Osteocyte (in vitro differentiated cells): ENCODE data around the gene PRKAA2. TPM values are rescaled to one million over a fixed set of nuclear protein-coding genes. Genes with fewer than 3 reads are reported as not detected.

Source experiments
- DNase-seq: peaks from one replicate; pipeline ENCODE4 v3.0.0; 2021; ENCODE audit warnings: mixed read lengths; ENCODE audit not compliant: unreplicated experiment; ENCODE audit errors: extremely low spot score
- H3K27ac Mint-ChIP-seq: one replicate; pipeline ENCODE4 v1.8.0; 2021; ENCODE audit warnings: mild to moderate bottlenecking, mixed read lengths; ENCODE audit not compliant: unreplicated experiment
- H3K27me3 Mint-ChIP-seq: one replicate; pipeline ENCODE4 v1.8.0; 2021; ENCODE audit warnings: mixed read lengths; ENCODE audit not compliant: unreplicated experiment
- H3K36me3 Mint-ChIP-seq: one replicate; pipeline ENCODE4 v1.8.0; 2021; ENCODE audit warnings: mixed read lengths; ENCODE audit not compliant: unreplicated experiment
- H3K4me1 Mint-ChIP-seq: one replicate; pipeline ENCODE4 v1.8.0; 2021; ENCODE audit warnings: mixed read lengths; ENCODE audit not compliant: unreplicated experiment
- H3K4me3 Mint-ChIP-seq: one replicate; pipeline ENCODE4 v1.8.0; 2021; ENCODE audit warnings: mild to moderate bottlenecking, moderate library complexity, mixed read lengths; ENCODE audit not compliant: unreplicated experiment
- H3K9me3 Mint-ChIP-seq: one replicate; pipeline ENCODE4 v1.8.0; 2021; ENCODE audit warnings: mixed read lengths; ENCODE audit not compliant: unreplicated experiment
- CTCF ChIP-seq: fragments of 200-600 bp; sonication (generic); IDR thresholded peaks from 2 replicates; pipeline ENCODE4 v1.5.0; 2021; ENCODE audit warnings: antibody characterized with exemption, mild to moderate bottlenecking, moderate library complexity
- total RNA-seq: library from RNA; stranded (reverse); gene quantifications from 2 replicates; pipeline ENCODE4 v1.2.1, GENCODE V29; 2021

PRKAA2 gene
- total RNA-seq, 1 donor from 2014 or later, result 2.0 TPM

GRCh38 chr1:56675763-56676162, 30.6 kb downstream of the PRKAA2 start:
- Mint-ChIP-seq H3K27ac (no peak overlapping the region), H3K4me3 (no peak overlapping the region), H3K9me3 (no peaks in the 10 kb centered on the region), H3K4me1 (no peaks in the 10 kb centered on the region), H3K27me3 (no peaks in the 10 kb centered on the region), H3K36me3 (peaks cover 4% of the 10 kb centered on the region)
- no peak for DNase-seq
- TF ChIP-seq CTCF, result no peak

GRCh38 chr1:56676571-56677035, 31.5 kb downstream of the PRKAA2 start:
- H3K36me3 Mint-ChIP-seq, result peaks cover 4% of the 10 kb centered on the region
- H3K27ac Mint-ChIP-seq, result no peak overlapping the region
- no peak overlapping the region for H3K4me3 Mint-ChIP-seq
- H3K9me3 Mint-ChIP-seq, result no peaks in the 10 kb centered on the region
- no peak for DNase-seq
- no peak for TF ChIP-seq CTCF
- H3K4me1 Mint-ChIP-seq, result no peaks in the 10 kb centered on the region
- no peaks in the 10 kb centered on the region for H3K27me3 Mint-ChIP-seq

GRCh38 chr1:56683569-56683968, 38.5 kb downstream of the PRKAA2 start:
- no peak overlapping the region for H3K4me3 Mint-ChIP-seq
- H3K27me3 Mint-ChIP-seq, result no peaks in the 10 kb centered on the region
- no peak for TF ChIP-seq CTCF
- H3K9me3 Mint-ChIP-seq, result no peaks in the 10 kb centered on the region
- H3K36me3 Mint-ChIP-seq, result peaks cover 1% of the 10 kb centered on the region
- H3K4me1 Mint-ChIP-seq, result peaks cover 5% of the 10 kb centered on the region
- H3K27ac Mint-ChIP-seq, result no peak overlapping the region
- no peak for DNase-seq

GRCh38 chr1:56686169-56686568, 41.1 kb downstream of the PRKAA2 start:
- no peaks in the 10 kb centered on the region for H3K27me3 Mint-ChIP-seq
- peaks cover 5% of the 10 kb centered on the region for H3K4me1 Mint-ChIP-seq
- no peaks in the 10 kb centered on the region for H3K36me3 Mint-ChIP-seq
- DNase-seq, result no peak
- TF ChIP-seq CTCF, result no peak
- H3K9me3 Mint-ChIP-seq, result no peaks in the 10 kb centered on the region
- no peak overlapping the region for H3K4me3 Mint-ChIP-seq
- no peak overlapping the region for H3K27ac Mint-ChIP-seq

GRCh38 chr1:56688522-56689026, 43.5 kb downstream of the PRKAA2 start:
- Mint-ChIP-seq H3K9me3 (no peaks in the 10 kb centered on the region), H3K36me3 (peaks cover 1% of the 10 kb centered on the region), H3K4me3 (no peak overlapping the region), H3K27ac (no peak overlapping the region), H3K27me3 (no peaks in the 10 kb centered on the region), H3K4me1 (peaks cover 5% of the 10 kb centered on the region)
- no peak for DNase-seq
- no peak for TF ChIP-seq CTCF
